HL-60 (cell line): ENCODE results near the gene MLLT3.

ENCODE experiments used
- DNase-seq, 2 experiments: peaks; one replicate each; pipeline ENCODE4 v3.0.0-alpha.2; 2010 to 2020; ENCODE audit warnings: low read depth in 1 of 2, low spot score in 1 of 2
- H3K27ac ChIP-seq: fragments of 250-450 bp; sonication (Bioruptor Pico); replicated peaks from 2 replicates; pipeline ENCODE4 v1.5.1; 2020; ENCODE audit warnings: mild to moderate bottlenecking, moderate library complexity
- H3K27me3 ChIP-seq: fragments of 250-450 bp; sonication (Bioruptor Pico); 2 replicates; pipeline ENCODE4 v1.5.1; 2021; ENCODE audit warnings: mild to moderate bottlenecking, moderate library complexity; ENCODE audit not compliant: insufficient read depth, poor library complexity, severe bottlenecking
- H3K4me3 ChIP-seq: replicated peaks from 2 replicates; pipeline ENCODE4 v1.5.1; 2011; ENCODE audit warnings: mild to moderate bottlenecking, control low read depth, low read length; ENCODE audit not compliant: insufficient read depth
- GABPA ChIP-seq: IDR thresholded peaks from 2 replicates; pipeline ENCODE4 v1.6.1; 2012; ENCODE audit warnings: low read depth
- POLR2AphosphoS5 ChIP-seq: IDR thresholded peaks from 2 replicates; pipeline ENCODE4 v1.6.1; 2012; ENCODE audit warnings: low read depth
- SPI1 ChIP-seq: IDR thresholded peaks from 2 replicates; pipeline ENCODE4 v1.6.1; 2012; ENCODE audit warnings: low read depth, mild to moderate bottlenecking, borderline replicate concordance
- TF ChIP-seq, protein P1 (sequence below): IDR thresholded peaks from 2 replicates; pipeline ENCODE4 v1.6.1; 2012; ENCODE audit warnings: low read depth; ENCODE audit not compliant: insufficient replicate concordance
- TF ChIP-seq, protein P2 (sequence below): IDR thresholded peaks from one replicate; pipeline ENCODE4 v1.5.1; 2011; ENCODE audit warnings: low read length, control low read depth, inconsistent platforms; ENCODE audit not compliant: insufficient read depth

MLLT3 gene

DNA sequence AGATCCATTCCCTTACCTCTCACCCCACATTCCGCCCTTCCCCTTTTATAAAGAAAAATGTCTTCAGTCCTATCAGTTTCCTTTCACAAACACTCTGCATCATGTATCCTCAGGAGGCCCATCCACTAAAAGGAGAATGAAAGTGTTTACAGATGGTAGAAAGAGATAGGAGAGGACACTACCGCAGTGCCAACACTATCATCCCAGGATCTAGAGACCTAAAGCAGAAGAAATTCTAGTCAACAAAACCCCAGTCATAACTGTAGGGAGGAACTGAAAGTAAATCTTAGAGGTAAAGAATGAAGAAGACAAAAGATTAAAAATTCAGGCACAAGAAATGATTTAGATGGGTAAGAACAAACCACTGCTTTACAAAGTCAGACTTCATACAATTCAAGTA, 114.1 kb downstream of the MLLT3 start:
- no peak overlapping the region for H3K27ac ChIP-seq
- TF ChIP-seq, protein P1, sequence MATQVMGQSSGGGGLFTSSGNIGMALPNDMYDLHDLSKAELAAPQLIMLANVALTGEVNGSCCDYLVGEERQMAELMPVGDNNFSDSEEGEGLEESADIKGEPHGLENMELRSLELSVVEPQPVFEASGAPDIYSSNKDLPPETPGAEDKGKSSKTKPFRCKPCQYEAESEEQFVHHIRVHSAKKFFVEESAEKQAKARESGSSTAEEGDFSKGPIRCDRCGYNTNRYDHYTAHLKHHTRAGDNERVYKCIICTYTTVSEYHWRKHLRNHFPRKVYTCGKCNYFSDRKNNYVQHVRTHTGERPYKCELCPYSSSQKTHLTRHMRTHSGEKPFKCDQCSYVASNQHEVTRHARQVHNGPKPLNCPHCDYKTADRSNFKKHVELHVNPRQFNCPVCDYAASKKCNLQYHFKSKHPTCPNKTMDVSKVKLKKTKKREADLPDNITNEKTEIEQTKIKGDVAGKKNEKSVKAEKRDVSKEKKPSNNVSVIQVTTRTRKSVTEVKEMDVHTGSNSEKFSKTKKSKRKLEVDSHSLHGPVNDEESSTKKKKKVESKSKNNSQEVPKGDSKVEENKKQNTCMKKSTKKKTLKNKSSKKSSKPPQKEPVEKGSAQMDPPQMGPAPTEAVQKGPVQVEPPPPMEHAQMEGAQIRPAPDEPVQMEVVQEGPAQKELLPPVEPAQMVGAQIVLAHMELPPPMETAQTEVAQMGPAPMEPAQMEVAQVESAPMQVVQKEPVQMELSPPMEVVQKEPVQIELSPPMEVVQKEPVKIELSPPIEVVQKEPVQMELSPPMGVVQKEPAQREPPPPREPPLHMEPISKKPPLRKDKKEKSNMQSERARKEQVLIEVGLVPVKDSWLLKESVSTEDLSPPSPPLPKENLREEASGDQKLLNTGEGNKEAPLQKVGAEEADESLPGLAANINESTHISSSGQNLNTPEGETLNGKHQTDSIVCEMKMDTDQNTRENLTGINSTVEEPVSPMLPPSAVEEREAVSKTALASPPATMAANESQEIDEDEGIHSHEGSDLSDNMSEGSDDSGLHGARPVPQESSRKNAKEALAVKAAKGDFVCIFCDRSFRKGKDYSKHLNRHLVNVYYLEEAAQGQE: no peak
- TF ChIP-seq POLR2AphosphoS5 (no peak), SPI1 (no peak), GABPA (no peak)
- TF ChIP-seq, protein P2, sequence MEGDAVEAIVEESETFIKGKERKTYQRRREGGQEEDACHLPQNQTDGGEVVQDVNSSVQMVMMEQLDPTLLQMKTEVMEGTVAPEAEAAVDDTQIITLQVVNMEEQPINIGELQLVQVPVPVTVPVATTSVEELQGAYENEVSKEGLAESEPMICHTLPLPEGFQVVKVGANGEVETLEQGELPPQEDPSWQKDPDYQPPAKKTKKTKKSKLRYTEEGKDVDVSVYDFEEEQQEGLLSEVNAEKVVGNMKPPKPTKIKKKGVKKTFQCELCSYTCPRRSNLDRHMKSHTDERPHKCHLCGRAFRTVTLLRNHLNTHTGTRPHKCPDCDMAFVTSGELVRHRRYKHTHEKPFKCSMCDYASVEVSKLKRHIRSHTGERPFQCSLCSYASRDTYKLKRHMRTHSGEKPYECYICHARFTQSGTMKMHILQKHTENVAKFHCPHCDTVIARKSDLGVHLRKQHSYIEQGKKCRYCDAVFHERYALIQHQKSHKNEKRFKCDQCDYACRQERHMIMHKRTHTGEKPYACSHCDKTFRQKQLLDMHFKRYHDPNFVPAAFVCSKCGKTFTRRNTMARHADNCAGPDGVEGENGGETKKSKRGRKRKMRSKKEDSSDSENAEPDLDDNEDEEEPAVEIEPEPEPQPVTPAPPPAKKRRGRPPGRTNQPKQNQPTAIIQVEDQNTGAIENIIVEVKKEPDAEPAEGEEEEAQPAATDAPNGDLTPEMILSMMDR: no peak
- DNase-seq: no peak
- no peaks in the 10 kb centered on the region for H3K27me3 ChIP-seq
- no peak overlapping the region for H3K4me3 ChIP-seq

DNA sequence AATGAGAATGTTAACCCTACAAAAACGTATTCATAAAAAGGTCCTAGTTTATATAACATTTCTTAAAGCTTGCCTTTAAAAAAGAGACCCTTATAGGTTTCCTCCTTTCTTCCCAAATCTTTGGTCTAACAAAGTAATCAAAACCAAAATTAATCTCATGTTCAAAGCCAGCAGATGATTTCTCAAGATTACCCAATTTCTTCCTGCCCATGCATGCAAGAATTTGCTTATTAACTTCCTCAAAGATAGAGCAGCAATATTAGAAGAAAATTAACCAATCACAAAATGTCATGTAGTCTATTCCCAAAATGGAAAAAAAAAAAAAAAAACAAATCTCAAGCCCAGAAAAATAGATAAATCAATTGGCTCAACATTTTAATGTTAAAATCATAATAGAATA, 114.9 kb downstream of the MLLT3 start:
- Histone ChIP-seq H3K4me3 (no peak overlapping the region), H3K27ac (no peak overlapping the region), H3K27me3 (no peaks in the 10 kb centered on the region)
- peak; percentile 2 to 32 for DNase-seq
- TF ChIP-seq, protein P2: no peak
- TF ChIP-seq, protein P1: no peak
- no peak for TF ChIP-seq POLR2AphosphoS5
- TF ChIP-seq GABPA: no peak

DNA sequence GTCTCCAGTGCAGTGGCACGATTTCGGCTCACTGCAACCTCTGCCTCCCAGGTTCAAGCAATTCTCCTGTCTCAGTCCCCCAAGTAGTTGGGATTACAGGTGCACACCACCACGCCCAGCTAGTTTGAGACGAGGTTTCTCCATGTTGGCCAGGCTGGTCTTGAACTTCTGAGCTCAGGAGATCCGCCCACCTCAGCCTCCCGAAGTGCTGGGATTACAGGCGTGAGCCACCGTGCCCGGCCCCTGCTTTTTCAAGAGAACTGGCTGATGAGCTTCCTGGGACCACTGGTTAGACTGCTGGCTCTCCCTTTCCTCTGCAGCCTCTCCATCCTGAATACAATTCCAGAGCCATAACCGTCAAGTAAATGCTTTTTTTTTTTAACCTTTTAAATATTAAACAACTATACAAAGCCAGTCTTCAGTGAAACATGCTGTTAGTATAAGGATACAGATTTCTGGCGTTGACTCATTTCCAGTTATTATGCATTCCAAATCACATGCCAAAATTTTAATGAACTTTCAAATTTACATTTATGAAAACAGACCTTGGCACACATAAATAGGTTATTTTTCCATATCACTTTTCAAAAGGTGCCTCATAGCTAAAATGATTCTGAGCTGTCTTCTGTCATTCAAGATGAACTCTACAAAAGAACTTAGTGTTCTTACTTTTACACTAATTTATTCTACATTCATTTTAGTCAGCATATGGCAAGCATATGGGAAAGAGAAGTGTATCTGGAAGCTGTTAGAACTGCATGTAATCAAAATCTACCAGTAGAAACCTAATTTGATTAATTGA, 116.0 kb downstream of the MLLT3 start:
- Histone ChIP-seq H3K27ac (no peak overlapping the region), H3K4me3 (no peak overlapping the region)
- TF ChIP-seq, protein P1: no peak
- TF ChIP-seq GABPA: no peak
- TF ChIP-seq SPI1: no peak
- no peak for TF ChIP-seq POLR2AphosphoS5
- TF ChIP-seq, protein P2: no peak

More for the DNA sequence above, 116.0 kb downstream of the MLLT3 start:
- H3K27me3 ChIP-seq: no peaks in the 10 kb centered on the region
- DNase-seq: no peak
